Skeletal muscle tissue (tissue), 4 donors: Measurements from ENCODE around the gene JARID2. TPM values are rescaled to one million over a fixed set of nuclear protein-coding genes. Genes with fewer than 3 reads are reported as not detected.
A peak's percentile ranks its signal among the peaks of the same experiment; 100 is the strongest.
"Not testable (repeated sequence)": the region's sequence is repeated elsewhere in the genome, so short reads cannot be mapped to it uniquely, and the experiment has no call there.

Experiments
- H3K27ac ChIP-seq: one replicate; pipeline ENCODE4 v1.7.0; 2013; ENCODE audit warnings: mild to moderate bottlenecking, low read depth, low read length, inconsistent platforms
- H3K27me3 ChIP-seq, 3 donors: one replicate each; pipeline ENCODE4 v1.7.0; 2013; ENCODE audit warnings: low read length in 3 of 3; ENCODE audit not compliant: control insufficient read depth in 3 of 3, insufficient read depth in 3 of 3
- H3K36me3 ChIP-seq, 3 donors: one replicate each; pipeline ENCODE4 v1.7.0; 2013; ENCODE audit warnings: low read length in 3 of 3; ENCODE audit not compliant: control insufficient read depth in 3 of 3, insufficient read depth in 3 of 3
- H3K4me1 ChIP-seq, 3 donors: one replicate each; pipeline ENCODE4 v1.7.0; 2013; ENCODE audit warnings: low read length in 3 of 3, mild to moderate bottlenecking in 3 of 3; ENCODE audit not compliant: control insufficient read depth in 3 of 3, insufficient read depth in 3 of 3
- H3K4me3 ChIP-seq, 3 donors: one replicate each; pipeline ENCODE4 v1.7.0; 2013; ENCODE audit warnings: low read length in 3 of 3
- H3K9ac ChIP-seq, 3 donors: one replicate each; pipeline ENCODE4 v1.7.0; 2013; ENCODE audit warnings: low read length in 3 of 3, mild to moderate bottlenecking in 3 of 3, moderate library complexity in 2 of 3, low read depth in 1 of 3
- H3K9me3 ChIP-seq, 3 donors: one replicate each; pipeline ENCODE4 v1.7.0; 2013; ENCODE audit warnings: low read length in 3 of 3; ENCODE audit not compliant: control insufficient read depth in 3 of 3
- total RNA-seq: library from RNA; depleted of rRNA; stranded (reverse); fragments of >200 nt; gene quantifications from one replicate; pipeline ENCODE4 v1.2.3, GENCODE V29; 2014
- donor health status: Osteomylitis.

Gene JARID2
- total RNA-seq, 1 donor from 2014 or later = 12.0 TPM

DNA sequence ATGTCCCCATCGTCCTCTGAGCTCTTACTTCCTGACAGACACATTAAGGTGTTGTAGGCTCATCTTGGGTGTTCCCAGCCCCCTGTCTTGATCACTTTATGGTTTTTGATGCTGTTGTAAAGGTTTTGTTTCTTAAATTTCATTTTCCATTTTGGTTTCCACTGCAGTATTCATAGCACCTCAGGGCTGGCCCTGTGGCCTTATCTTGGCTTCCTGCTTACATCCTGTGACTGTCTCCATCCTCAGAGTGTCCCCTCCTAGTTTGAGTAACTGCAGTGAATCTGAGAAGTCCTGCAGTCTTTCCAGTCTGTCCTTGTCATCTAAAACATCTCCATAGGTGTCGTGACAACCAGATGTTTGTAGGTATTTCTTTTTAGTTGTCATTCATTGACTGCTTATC lies 50.9 kb downstream of the JARID2 start:
- Histone ChIP-seq H3K9me3 (no peaks in the 10 kb centered on the region), H3K4me1 (peaks cover 34 to 41% (median 36%) of the 10 kb centered on the region in 3 donors), H3K27ac (no peak overlapping the region), H3K27me3 (no peaks in the 10 kb centered on the region), H3K9ac (no peak overlapping the region), H3K36me3 (no peaks in the 10 kb centered on the region), H3K4me3 (no peak overlapping the region)

DNA sequence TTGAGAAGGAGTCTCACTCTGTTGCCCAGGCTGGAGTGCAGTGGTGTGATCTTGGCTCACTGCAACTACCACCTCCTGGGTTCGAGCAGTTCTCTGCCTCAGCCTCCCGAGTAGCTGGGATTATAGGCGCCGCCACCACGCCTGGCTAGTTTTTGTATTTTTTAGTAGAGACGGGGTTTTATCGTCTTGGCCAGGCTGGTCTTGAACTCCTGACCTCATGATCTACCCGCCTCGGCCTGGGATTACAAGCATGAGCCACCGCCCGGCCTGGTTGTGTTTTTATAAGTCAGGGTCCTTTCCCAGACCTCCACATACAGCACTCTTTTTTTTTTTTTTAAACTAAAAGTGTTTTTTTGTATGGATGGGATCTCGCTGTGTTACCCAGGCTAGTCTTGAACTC lies 51.3 kb downstream of the JARID2 start:
- not testable (repeated sequence) for H3K9me3 ChIP-seq, H3K36me3 ChIP-seq, H3K9ac ChIP-seq, H3K27me3 ChIP-seq, H3K4me3 ChIP-seq, H3K27ac ChIP-seq
- H3K4me1 ChIP-seq = peaks cover 34 to 41% (median 36%) of the 10 kb centered on the region in 3 donors

DNA sequence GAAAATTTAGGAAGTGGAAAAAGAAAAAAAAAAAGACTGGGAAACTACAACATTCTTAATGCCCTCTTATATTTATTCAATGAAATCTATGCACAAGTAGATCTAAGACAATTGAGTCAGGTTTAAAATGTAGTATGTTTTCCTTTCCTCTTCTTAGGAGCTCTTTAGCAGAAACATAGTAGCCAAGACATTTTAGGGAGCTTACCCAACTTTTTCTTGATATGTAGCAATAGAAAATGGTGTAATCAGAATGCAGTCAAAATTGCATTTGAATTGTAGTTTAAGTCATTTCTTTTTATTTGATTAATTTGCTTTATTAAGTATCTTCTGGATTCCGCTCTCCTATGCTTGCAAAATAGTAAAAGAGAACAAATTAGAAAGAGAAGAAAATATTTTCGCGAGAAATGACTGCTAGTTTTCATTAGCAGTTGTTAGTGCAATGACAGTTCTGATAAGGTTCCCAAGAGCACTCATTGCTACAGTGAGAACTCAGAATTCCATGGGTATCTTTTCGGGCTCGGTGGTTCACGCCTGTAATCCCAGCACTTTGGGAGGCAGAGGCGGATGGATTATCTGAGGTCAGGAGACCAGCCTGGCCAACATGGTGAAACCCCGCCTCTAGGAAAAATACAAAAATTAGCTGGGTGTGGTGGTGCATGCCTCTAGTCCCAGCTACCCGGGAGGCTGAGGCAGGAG lies 52.2 kb downstream of the JARID2 start:
- peaks cover 33 to 41% (median 35%) of the 10 kb centered on the region in 3 donors for H3K4me1 ChIP-seq
- H3K36me3 ChIP-seq = no peaks in the 10 kb centered on the region
- H3K9me3 ChIP-seq = no peaks in the 10 kb centered on the region
- H3K9ac ChIP-seq = no peak overlapping the region
- no peaks in the 10 kb centered on the region for H3K27me3 ChIP-seq
- no peak overlapping the region for H3K4me3 ChIP-seq
- H3K27ac ChIP-seq = no peak overlapping the region

DNA sequence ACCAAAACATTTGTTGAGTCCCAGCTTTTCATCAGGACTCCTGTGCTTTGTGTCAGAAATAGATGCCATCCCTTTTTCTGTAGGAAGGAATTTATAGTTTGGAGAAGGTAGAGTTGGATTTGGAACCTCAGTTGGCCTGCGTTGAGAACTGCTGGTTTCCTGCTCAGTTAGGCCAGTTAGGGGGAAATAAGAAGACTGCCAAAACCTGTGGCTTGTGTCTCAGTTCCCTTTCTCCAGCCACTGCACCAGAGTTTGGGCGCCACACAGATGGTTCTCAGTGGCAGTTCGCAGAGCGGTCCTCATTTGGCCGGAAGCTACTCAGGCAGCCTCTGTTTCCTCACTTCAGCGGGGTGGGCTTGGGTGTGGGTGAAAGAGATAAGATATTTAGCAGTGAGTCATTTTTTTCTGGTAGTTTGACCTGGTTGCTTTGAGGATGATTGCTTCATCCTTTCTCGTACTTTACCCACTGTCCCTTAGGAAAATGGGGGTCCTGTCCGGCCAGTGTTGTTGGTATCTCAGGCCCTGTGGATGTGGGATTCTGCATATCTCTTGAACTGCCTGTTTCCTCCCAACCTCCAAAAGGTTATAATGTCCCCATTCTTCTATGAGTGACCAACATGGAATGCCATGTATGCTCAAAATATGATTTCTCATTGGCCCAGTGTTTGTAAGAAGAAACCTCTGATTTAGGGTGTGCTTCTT lies 53.7 kb downstream of the JARID2 start:
- Histone ChIP-seq H3K4me1 (peaks cover 23 to 40% (median 35%) of the 10 kb centered on the region in 3 donors), H3K9me3 (no peaks in the 10 kb centered on the region), H3K27me3 (no peaks in the 10 kb centered on the region), H3K9ac (no peak overlapping the region), H3K4me3 (no peak overlapping the region), H3K36me3 (no peaks in the 10 kb centered on the region), H3K27ac (no peak overlapping the region)

DNA sequence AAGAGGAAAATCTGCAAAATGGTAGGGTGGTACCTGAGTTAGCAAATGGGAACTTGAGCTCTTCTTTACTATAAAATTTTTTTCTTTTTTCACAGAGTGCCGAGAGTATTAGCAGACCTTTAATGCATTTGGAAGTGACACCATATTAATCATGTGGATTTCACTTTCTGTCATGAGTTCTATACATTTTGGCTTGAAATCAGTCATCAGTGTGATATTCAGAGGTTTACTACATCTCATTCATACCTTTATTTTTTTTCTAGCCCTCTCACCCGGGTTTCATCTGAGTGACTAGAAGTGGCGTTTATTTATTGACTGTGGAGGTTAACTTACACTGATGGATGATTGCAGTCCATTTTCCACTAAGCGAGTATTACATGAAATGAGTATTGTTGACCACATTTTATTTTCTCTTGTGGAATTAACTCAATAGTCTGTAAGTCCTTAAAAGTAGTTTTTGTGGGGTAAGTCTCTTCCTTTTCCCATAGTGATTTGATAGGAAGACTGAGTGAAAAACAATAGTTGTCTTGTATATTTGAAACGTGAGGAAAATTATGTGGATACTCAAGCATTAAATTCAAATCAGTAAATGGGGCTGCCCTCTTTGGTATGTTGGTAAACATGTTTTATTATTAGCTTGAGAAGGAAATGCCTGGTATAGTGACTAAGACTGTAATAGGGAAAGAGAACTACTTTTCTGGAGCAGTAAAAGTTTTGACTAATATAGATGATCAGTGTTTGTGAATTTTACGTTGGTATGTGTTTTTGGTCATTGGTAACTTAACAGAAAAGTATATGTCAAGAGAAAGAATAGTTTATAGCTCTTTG lies 55.5 kb downstream of the JARID2 start:
- peaks cover 23 to 45% (median 34%) of the 10 kb centered on the region in 3 donors for H3K4me1 ChIP-seq
- no peaks in the 10 kb centered on the region for H3K9me3 ChIP-seq
- H3K4me3 ChIP-seq = no peak overlapping the region
- H3K9ac ChIP-seq = peak overlapping the region in 1 of 3 donors; percentile 2
- H3K27ac ChIP-seq = no peak overlapping the region
- no peaks in the 10 kb centered on the region for H3K36me3 ChIP-seq
- no peaks in the 10 kb centered on the region for H3K27me3 ChIP-seq

DNA sequence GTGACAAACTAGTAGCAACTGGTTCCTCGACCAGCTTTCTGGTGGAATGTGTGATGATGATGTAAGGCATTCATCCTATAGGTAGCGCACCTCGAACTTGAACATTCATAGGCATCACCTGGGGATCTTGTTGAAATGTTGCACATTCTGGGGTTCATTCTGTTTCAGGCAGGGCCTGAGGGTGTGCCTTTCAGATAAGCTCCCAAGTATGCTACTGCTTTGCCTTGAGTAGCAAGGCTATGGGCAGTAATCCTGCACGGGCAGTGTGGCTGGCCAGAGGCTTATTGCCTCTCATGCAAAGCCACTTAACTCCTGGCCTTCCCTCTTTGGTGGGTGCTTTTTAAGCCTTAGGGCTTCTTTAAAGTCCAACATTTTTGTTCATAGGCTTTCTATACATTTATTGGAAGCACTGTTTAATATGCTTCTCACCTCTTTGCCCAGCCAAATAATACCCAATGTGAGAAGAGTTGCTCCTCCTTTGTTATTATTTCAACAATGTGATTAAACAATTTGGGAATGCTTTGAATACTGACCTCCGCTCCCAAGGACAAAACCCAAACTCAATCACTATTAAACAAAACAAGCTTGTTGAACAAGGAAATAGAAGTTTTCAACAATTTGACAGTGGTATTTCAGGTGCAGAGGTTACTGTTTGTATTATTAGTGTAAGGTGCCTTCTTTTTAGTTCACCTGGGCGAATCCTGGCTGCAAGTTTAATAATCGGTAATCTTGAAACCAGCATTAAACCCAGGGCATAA lies 57.5 kb downstream of the JARID2 start:
- H3K27me3 ChIP-seq = no peaks in the 10 kb centered on the region
- H3K9me3 ChIP-seq = no peaks in the 10 kb centered on the region
- H3K36me3 ChIP-seq = no peaks in the 10 kb centered on the region
- peaks cover 25 to 47% (median 32%) of the 10 kb centered on the region in 3 donors for H3K4me1 ChIP-seq
- H3K4me3 ChIP-seq = no peak overlapping the region
- peak overlapping the region in 1 of 3 donors; percentile 5 for H3K9ac ChIP-seq
- H3K27ac ChIP-seq = no peak overlapping the region

DNA sequence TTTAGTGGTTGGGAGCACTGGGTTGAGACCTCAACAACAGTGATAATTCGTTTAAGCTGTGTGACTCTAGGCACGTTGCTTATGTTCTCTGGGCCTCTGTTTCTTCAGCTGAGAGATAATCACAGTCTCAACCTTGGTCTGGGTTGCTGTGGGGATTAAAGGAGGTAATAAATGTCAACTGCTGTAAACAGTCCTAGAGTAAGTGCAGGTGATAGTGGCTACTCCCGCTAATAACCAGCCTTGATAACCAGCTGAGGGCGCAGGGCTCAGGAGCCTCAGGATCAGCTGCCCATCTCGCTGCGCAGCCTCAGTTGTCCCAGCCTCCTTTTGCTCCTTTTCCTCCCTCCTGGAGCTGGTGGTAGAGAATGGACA lies 58.0 kb downstream of the JARID2 start:
- no peak overlapping the region for H3K4me3 ChIP-seq
- H3K36me3 ChIP-seq = no peaks in the 10 kb centered on the region
- H3K9ac ChIP-seq = no peak overlapping the region
- no peak overlapping the region for H3K27ac ChIP-seq
- H3K9me3 ChIP-seq = no peaks in the 10 kb centered on the region
- H3K4me1 ChIP-seq = peaks cover 26 to 47% (median 32%) of the 10 kb centered on the region in 3 donors
- no peaks in the 10 kb centered on the region for H3K27me3 ChIP-seq

DNA sequence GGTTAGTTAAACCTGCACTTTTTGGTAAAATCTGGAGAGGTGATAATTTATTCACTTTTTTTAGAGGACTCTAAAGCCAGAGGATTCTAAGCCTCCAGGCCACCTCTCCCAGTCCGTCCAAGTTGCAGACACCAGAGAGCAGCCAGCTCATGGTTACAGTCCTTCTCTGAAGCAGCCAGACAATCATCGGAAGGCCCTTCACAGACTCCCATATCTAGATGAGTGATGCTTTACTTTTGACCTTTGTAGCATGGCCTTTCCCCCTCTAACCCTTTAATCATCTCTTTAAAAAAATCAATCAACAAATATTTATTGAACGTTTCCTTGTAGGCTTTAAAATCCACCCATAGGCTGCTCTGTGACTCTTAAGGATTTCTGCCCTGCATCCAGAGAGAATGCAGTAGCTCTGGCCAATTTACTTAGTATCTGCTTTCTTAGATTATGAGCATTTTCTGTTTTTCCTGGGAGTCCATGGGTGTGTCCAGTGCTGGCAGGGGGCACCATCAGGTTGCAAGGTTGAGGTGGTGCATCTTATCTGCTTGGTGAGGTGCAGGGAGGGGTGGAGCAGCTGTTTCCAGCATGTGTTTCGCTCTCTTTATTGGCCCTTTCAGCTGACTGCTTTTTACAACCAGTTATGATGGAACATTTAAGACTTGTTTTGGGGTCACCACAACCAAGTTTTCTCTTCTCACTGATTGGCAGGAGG lies 58.6 kb downstream of the JARID2 start:
- Histone ChIP-seq H3K27me3 (no peaks in the 10 kb centered on the region), H3K9ac (no peak overlapping the region), H3K9me3 (no peaks in the 10 kb centered on the region), H3K4me1 (peaks cover 21 to 42% (median 27%) of the 10 kb centered on the region in 3 donors), H3K36me3 (no peaks in the 10 kb centered on the region), H3K27ac (no peak overlapping the region), H3K4me3 (no peak overlapping the region)

DNA sequence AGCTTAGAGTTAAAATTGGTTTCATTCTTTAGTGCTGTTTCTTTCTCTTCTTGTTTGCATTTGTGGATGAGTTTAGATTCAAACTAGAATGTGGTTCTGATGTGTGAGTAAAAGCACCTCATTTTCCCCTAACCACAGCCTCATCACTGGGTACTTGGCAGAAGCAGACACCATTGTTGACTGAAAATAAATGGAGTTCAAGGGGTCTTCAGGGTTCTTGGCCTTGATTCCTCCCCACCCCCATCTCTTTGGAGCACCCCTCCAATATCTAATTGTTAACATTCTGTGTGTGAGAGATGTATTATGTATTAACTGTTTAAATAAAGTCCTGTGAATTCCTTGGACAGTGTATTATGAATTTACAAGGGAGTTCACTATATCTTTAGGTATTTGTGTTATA lies 59.6 kb downstream of the JARID2 start:
- Histone ChIP-seq H3K36me3 (no peaks in the 10 kb centered on the region), H3K4me3 (no peak overlapping the region), H3K27ac (no peak overlapping the region), H3K9ac (no peak overlapping the region), H3K27me3 (no peaks in the 10 kb centered on the region), H3K4me1 (peaks cover 21 to 43% (median 24%) of the 10 kb centered on the region in 3 donors), H3K9me3 (no peaks in the 10 kb centered on the region)
